GM12878 (cell line): Measurements from ENCODE around the gene NGRN. TPM values are rescaled to one million over a fixed set of nuclear protein-coding genes. Genes with fewer than 3 reads are reported as not detected.
A peak's percentile ranks its signal among the peaks of the same experiment; 100 is the strongest.

ENCODE experiments used
- ATAC-seq: fragments of 200-7000 bp; cut with Tn5 transposase; 3 replicates; pipeline ENCODE4 v1.9.1; 2020; ENCODE audit warnings: mild to moderate bottlenecking, moderate library complexity
- BruUV-seq: library from RNA; stranded (reverse); fragments of 400-500 nt; replicated peaks from 2 replicates; lab custom pipeline; 2021; lab: Mats Ljungman, UMichigan
- CTCF ChIA-PET: fragments of 300-600 bp; sonication (Branson Sonifier 250); formaldehyde crosslinking; extraction: SDS; loops from one replicate; lab custom pipeline; 2021; ENCODE audit warnings: inconsistent platforms; lab: Yijun Ruan, JAX
- POLR2A ChIA-PET: fragments of 350-600 bp; formaldehyde crosslinking; extraction: SDS; loops from one replicate; lab custom pipeline; 2021; ENCODE audit warnings: inconsistent platforms; lab: Charles Lee
- RAD21 ChIA-PET: fragments of 300-600 bp; sonication (Branson Sonifier 250); formaldehyde crosslinking; loops from one replicate; lab custom pipeline; 2023; ENCODE audit warnings: antibody characterized with exemption; ENCODE audit not compliant: unreplicated experiment; lab: Charles Lee
- SMC1A ChIA-PET: fragments of 300-600 bp; sonication (Branson Sonifier 250); formaldehyde crosslinking; loops from one replicate; lab custom pipeline; 2023; ENCODE audit not compliant: unreplicated experiment, uncharacterized antibody; lab: Charles Lee
- DNase-seq: peaks from one replicate; pipeline ENCODE4 v3.0.0-alpha.2; 2011; ENCODE audit warnings: low read depth, low spot score
- FAIRE-seq: peaks from 3 replicates; lab custom pipeline; 2011; peaks lifted over from hg19 to GRCh38; lab: Jason Lieb, UNC
- H2AFZ ChIP-seq: 2 replicates; pipeline ENCODE4 v1.6.0; 2011; ENCODE audit warnings: low read depth, low read length, control low read depth; ENCODE audit not compliant: control insufficient read depth
- H3K27ac ChIP-seq: 2 replicates; pipeline ENCODE4 v1.5.1; 2011; ENCODE audit warnings: control low read depth; ENCODE audit not compliant: control insufficient read depth, insufficient read depth
- H3K27me3 ChIP-seq, 2 experiments: replicated peaks in 1 of 2; 2 replicates each; pipeline versions ENCODE4 v1.6.0 to v1.6.1; 2011; ENCODE audit warnings: low read length in 1 of 2; ENCODE audit not compliant: control insufficient read depth in 2 of 2, insufficient read depth in 2 of 2
- H3K36me3 ChIP-seq, 2 experiments: 2 replicates each; pipeline ENCODE4 v1.5.1; 2011; ENCODE audit warnings: low read length in 1 of 2; ENCODE audit not compliant: control insufficient read depth in 2 of 2, insufficient read depth in 2 of 2
- H3K4me1 ChIP-seq: 2 replicates; pipeline ENCODE4 v1.6.1; 2011; ENCODE audit warnings: mild to moderate bottlenecking, low read length, moderate library complexity, mixed read lengths; ENCODE audit not compliant: control insufficient read depth, insufficient read depth
- H3K4me2 ChIP-seq: 2 replicates; pipeline ENCODE4 v1.6.0; 2011; ENCODE audit warnings: control low read depth; ENCODE audit not compliant: control insufficient read depth, insufficient read depth
- H3K4me3 ChIP-seq: fragments of 200-600 bp; sonication (generic); 2 replicates; pipeline ENCODE4 v1.5.1; 2016
- H3K79me2 ChIP-seq: 2 replicates; pipeline ENCODE4 v1.6.0; 2011; ENCODE audit warnings: low read length; ENCODE audit not compliant: control insufficient read depth, insufficient read depth
- H3K9ac ChIP-seq: 2 replicates; pipeline ENCODE4 v1.8.0; 2011; ENCODE audit warnings: low read length, control low read depth, mixed read lengths; ENCODE audit not compliant: control insufficient read depth, insufficient read depth
- H3K9me3 ChIP-seq: replicated peaks from 3 replicates; pipeline ENCODE4 v1.5.1; 2011; ENCODE audit warnings: mild to moderate bottlenecking, low read length; ENCODE audit not compliant: control insufficient read depth, insufficient read depth
- H4K20me1 ChIP-seq: 2 replicates; pipeline ENCODE4 v1.6.0; 2011; ENCODE audit not compliant: control insufficient read depth, insufficient read depth
- NR2C1 ChIP-seq: fragments of 450-650 bp; IDR thresholded peaks from 2 replicates; pipeline ENCODE4 v1.6.1; 2017; ENCODE audit warnings: antibody characterized with exemption, mild to moderate bottlenecking, moderate library complexity
- RAD21 ChIP-seq: IDR thresholded peaks from 2 replicates; pipeline ENCODE4 v1.6.1; 2011; ENCODE audit warnings: mild to moderate bottlenecking, low read depth, low read length, moderate library complexity; ENCODE audit not compliant: insufficient read depth
- RELA ChIP-seq: fragments of 450-650 bp; IDR thresholded peaks from 2 replicates; pipeline ENCODE4 v1.8.0; 2014; ENCODE audit warnings: borderline replicate concordance; ENCODE audit not compliant: partially characterized antibody
- SMC3 ChIP-seq: IDR thresholded peaks from 2 replicates; pipeline ENCODE4 v1.6.1; 2011; ENCODE audit warnings: low read length, improper control_type of control experiment, borderline replicate concordance
- YY1 ChIP-seq: IDR thresholded peaks from 2 replicates; pipeline ENCODE4 v1.6.1; 2011; ENCODE audit warnings: low read depth, mild to moderate bottlenecking, low read length
- WGBS: methylation state at CpG from one replicate; pipeline ENCODE4 v1.1.6; 2016; ENCODE audit warnings: low lambda C conversion rate; ENCODE audit not compliant: insufficient replicate concordance, insufficient coverage; ENCODE audit errors: missing lambda C conversion rate; 5-methylcytosine and 5-hydroxymethylcytosine counted together
- in situ Hi-C: fragments of 300-500 bp; cut with MboI; formaldehyde crosslinking; loops from 9 replicates; pipeline ENCODE4 v1.14.3; 2018; ENCODE audit warnings: mixed read lengths
- intact Hi-C: fragments of 100-400 bp; cut with micrococcal nuclease; formaldehyde crosslinking; loops from one replicate; pipeline ENCODE4 v1.14.2; 2022; ENCODE audit not compliant: unreplicated experiment
- polyA plus RNA-seq, 11 experiments: library from polyadenylated mRNA; depleted of rRNA in 4 of 11; unstranded in 6 of 11; stranded (reverse) in 5 of 11; fragments of >200 nt; fragmentation: Nextera tagmentation in 4 of 11; fragmentation: Illumina TruSeq in 1 of 11; extraction: Ambion mirVana in 4 of 11; extraction: Trizol in 1 of 11; gene quantifications; 1 replicate in 1 of 11; 2 replicates in 10 of 11; pipeline versions ENCODE4 v1.2.1 to v1.2.3, GENCODE V29; 2011 to 2016; ENCODE audit warnings: inconsistent platforms in 2 of 11, missing spikeins in 2 of 11, low read depth in 1 of 11
- total RNA-seq, 4 experiments: library from RNA; depleted of rRNA in 3 of 4; stranded (reverse); fragments of >200 nt in 3 of 4; fragmentation: Illumina TruSeq in 1 of 4; extraction: Trizol in 1 of 4; gene quantifications; 2 replicates each; pipeline versions ENCODE4 v1.2.1 to v1.2.3, GENCODE V29; 2013 to 2021
- TF ChIP-seq, protein P1 (sequence below), 3 experiments: IDR thresholded peaks in 2 of 3; conservative IDR thresholded peaks in 1 of 3; 2 replicates each; pipeline ENCODE4 v1.5.1; 2011; ENCODE audit warnings: low read depth in 3 of 3, low read length in 3 of 3, mild to moderate bottlenecking in 3 of 3, control low read depth in 2 of 3, moderate library complexity in 2 of 3, inconsistent platforms in 1 of 3, mixed read lengths in 1 of 3; ENCODE audit not compliant: control insufficient read depth in 2 of 3, insufficient read depth in 1 of 3; ENCODE audit errors: extremely low read depth in 1 of 3

NGRN gene
- total and polyA plus RNA-seq, 10 of the 15 experiments (the other 5 are each of a cell fraction or from before 2014, with no cell fraction given), result 5.8 to 31.3 (median 23.2) TPM

GRCh38 chr15:90221246-90221900 is 44.1 kb upstream of the NGRN start:
- RAD21 ChIA-PET, result interaction anchor here (0.6 to 3.6 kb wide), 19 partner anchors 10 to 323 kb away, joined by 3 to 25 read pairs (median 4); partner anchors contain the start of genes CIB1, GDPGP1 and SEMA4B
- Histone ChIP-seq H3K4me1 (peaks cover 2% of the 10 kb centered on the region; the same call in 1 of the 2 replicates), H3K27me3 (no peaks in the 10 kb centered on the region), H3K4me2 (no peak overlapping the region), H2AFZ (no peak overlapping the region), H4K20me1 (no peaks in the 10 kb centered on the region; the same call in 1 of the 2 replicates), H3K27ac (no peak overlapping the region), H3K9me3 (no peaks in the 10 kb centered on the region), H3K79me2 (no peaks in the 10 kb centered on the region), H3K4me3 (no peak overlapping the region), H3K36me3 (peaks cover 5 to 13% of the 10 kb centered on the region in 2 experiments; a peak in 3 of 4 replicates), H3K9ac (no peak overlapping the region)
- no TSS peak for BruUV-seq
- FAIRE-seq, result no peak
- in situ Hi-C loops, result no loop called here
- intact Hi-C loops, result no loop called here
- POLR2A ChIA-PET, result interaction anchor here (0.8 to 2.4 kb wide), 4 partner anchors 10 to 53 kb away, joined by 3 to 15 read pairs (median 5); partner anchors contain the start of genes CIB1 and GDPGP1
- ATAC-seq, result peak; percentile 83
- 60% methylated on average over 14 of the region's 14 CpGs for WGBS
- DNase-seq, result no peak
- TF ChIP-seq NR2C1 (no peak), YY1 (0 out of 2 replicates have a peak, but pooled peaks have one; percentile 19), RAD21 (peak; percentile 82), RELA (no peak), SMC3 (peak; percentile 82)
- TF ChIP-seq, protein P1, sequence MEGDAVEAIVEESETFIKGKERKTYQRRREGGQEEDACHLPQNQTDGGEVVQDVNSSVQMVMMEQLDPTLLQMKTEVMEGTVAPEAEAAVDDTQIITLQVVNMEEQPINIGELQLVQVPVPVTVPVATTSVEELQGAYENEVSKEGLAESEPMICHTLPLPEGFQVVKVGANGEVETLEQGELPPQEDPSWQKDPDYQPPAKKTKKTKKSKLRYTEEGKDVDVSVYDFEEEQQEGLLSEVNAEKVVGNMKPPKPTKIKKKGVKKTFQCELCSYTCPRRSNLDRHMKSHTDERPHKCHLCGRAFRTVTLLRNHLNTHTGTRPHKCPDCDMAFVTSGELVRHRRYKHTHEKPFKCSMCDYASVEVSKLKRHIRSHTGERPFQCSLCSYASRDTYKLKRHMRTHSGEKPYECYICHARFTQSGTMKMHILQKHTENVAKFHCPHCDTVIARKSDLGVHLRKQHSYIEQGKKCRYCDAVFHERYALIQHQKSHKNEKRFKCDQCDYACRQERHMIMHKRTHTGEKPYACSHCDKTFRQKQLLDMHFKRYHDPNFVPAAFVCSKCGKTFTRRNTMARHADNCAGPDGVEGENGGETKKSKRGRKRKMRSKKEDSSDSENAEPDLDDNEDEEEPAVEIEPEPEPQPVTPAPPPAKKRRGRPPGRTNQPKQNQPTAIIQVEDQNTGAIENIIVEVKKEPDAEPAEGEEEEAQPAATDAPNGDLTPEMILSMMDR (IDR thresholded peaks at IDR 0.05 in 2 of 3, conservative IDR thresholded peaks at IDR 0.05 in 1 of 3; ENCODE audit: control insufficient read depth in 2 of 3, extremely low read depth in 1 of 3, insufficient read depth in 1 of 3, low read depth in 3 of 3, low read length in 3 of 3), result peak; percentile 66 to 82 (median 81)
- CTCF ChIA-PET, result interaction anchor here (0.7 to 4.2 kb wide), 30 partner anchors 9 to 652 kb away, joined by 3 to 40 read pairs (median 4); partner anchors contain the start of genes CIB1, GDPGP1, SEMA4B and TTLL13
- SMC1A ChIA-PET, result interaction anchor here (0.6 to 3.0 kb wide), 15 partner anchors 11 to 323 kb away, joined by 3 to 24 read pairs (median 5); partner anchors contain the start of genes CIB1 and GDPGP1
